Tibial nerve (tissue), 4 donors: ENCODE results near the gene SLC13A4.

ENCODE experiments used
- CTCF ChIP-seq, 5 experiments: fragments of 200-600 bp in 3 of 5; fragments of 450-650 bp in 2 of 5; sonication (generic) in 3 of 5; IDR thresholded peaks; one replicate each; pipeline ENCODE4 v1.5.1; 2016 to 2019; ENCODE audit warnings: antibody characterized with exemption in 5 of 5, mild to moderate bottlenecking in 3 of 5, moderate library complexity in 2 of 5
- EP300 ChIP-seq, 2 donors: sonication (generic); formaldehyde crosslinking; IDR thresholded peaks; one replicate each; pipeline ENCODE4 v1.6.1; 2017; ENCODE audit warnings: antibody characterized with exemption in 2 of 2, mild to moderate bottlenecking in 1 of 2

- TF ChIP-seq CTCF (IDR thresholded peaks at IDR 0.05) (no peak), EP300 (IDR thresholded peaks at IDR 0.05) (no peak)
These were observed 40.5 kb downstream of the SLC13A4 start for GRCh38 chr7:135687466-135687865.
